Stimulated activated CD4-positive, alpha-beta T cell treated with anti-CD3 and anti-CD28 coated beads, Interleukin-1b, Interleukin-23, amount 100 ng/mL, for 48 hours (primary cell): ENCODE results near the gene ZRANB3.
"Not testable (repeated sequence)": the region's sequence is repeated elsewhere in the genome, so short reads cannot be mapped to it uniquely, and the experiment has no call there.

ENCODE experiments used
- DNase-seq: peaks from one replicate; pipeline ENCODE4 v3.0.0-alpha.2; 2020

Gene ZRANB3

DNA sequence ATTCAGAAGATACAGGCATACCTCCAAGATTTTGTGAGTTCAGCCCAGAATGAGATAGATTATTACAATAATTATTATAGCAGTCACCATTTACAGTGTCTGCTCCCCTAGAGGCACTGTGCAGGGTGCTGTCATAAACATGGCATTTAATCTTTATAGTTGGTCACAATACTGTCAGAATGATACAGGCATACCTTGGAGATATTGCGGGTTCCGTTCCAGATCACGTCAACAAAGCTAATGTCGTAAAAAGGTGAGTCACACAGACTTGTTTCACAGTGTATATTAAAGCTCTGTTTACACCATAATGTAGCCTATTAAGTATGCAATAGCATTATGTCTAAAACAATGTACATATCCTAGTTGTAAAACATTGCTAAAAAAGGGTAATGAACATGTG lies 45.6 kb downstream of the ZRANB3 start:
- no peak for DNase-seq

DNA sequence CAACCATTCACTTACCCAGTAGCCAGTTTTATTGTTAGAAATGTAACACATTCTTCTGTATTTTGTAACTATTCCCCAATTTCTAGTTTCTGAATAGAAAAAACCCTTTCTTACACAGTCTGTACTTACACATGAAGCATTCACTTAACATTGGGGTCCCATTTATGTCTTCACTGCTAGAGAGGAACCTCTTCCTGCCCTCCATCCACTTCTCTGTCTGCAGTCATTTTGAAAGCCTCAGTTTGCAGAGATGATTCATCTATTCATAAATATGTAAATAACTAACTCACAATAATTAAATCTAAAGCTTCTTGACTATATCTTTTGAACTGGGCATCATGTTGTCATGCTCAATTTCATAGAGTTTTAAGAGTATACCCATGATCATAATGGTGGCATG lies 55.9 kb downstream of the ZRANB3 start:
- no peak for DNase-seq

DNA sequence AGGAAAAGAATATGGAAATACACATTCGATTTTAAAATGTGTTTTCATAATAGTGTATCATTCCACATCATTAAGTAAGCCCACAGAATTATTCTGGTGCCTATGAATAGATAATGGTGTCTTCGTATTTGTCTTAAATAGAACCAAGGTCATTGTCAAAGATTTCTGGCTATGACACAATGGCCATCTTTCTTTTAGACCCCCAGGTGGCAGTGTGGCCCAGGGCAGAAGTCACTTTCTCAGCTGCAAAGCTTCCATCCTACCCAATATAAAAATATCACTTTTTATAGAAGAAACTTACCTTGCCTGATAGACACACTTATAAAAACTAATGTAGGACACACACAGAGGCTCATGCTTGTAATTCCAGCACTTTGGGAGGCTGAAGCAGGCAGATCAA lies 57.5 kb downstream of the ZRANB3 start:
- DNase-seq, result peak; percentile 4

DNA sequence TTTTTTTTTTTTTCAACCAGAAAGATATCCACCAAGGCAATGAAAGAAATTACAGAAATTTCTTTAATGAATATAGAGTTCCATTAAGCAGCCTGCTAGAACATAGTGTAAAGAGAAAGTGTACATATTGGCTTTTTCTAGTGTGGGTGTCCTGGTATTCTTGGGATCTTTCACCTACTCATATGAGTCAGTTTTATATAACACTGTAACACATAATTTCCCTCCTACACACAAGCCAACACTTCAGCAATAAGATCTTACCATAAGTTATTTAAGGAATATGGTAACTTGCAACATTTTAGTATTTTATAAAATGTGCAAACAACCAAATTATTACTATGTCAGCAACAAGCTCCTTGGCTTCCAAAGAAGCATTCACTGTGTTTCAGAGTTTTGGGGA lies 59.9 kb downstream of the ZRANB3 start:
- no peak for DNase-seq

DNA sequence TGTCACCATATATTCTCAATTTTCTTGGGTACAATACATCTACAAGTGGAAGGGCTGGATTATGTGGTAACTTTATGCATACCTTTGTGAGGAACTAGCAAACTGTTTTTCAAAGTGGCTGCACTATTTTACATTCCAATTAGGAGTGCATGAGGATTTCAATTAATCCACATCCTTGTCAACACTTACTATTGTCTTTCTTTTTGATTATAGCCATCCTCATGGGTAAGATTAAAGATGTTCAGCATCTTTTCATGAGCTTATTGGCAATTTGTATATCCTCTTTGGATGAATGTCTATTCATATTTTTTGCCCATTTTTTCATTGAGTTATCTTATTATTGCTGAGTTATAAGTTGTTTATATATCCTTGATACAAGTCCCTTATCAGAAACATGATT lies 73.7 kb downstream of the ZRANB3 start:
- no peak for DNase-seq

DNA sequence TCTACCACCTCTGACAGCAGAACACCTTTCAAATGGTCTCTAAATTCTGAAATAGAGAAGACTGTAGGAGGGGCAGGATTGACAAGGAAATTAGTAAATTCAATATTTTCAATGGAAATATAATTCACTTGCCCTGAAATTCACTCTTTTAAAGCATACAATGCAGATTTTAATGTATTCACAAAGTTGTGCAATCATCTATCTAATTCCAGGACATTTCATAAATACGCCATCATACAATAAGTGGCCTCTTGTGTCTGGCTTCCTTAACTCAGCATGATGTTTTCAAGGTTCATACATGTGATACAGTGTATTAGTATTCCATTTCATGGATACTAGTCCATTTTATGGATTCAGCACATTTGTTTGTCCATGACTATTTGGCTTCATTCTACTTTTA lies 74.2 kb downstream of the ZRANB3 start:
- no peak for DNase-seq

DNA sequence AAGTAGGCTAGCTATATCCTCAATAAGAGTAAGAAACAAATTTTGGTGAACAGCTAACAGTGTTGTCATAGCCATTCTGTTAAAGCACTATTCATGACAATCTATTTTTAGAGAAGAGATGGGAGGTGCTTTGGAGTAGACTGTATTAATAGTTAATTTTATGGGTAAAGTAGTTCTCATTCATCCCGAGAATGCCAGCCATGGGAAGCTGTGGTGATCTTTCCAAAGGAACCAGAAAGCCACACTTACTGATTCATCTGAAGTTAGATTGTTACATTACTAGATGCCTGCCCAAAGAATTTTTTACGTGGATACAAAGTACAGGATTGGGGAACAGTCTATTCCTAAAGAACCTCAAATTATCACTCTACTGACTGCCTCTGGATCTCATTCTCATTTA lies 74.6 kb downstream of the ZRANB3 start:
- DNase-seq, result no peak

DNA sequence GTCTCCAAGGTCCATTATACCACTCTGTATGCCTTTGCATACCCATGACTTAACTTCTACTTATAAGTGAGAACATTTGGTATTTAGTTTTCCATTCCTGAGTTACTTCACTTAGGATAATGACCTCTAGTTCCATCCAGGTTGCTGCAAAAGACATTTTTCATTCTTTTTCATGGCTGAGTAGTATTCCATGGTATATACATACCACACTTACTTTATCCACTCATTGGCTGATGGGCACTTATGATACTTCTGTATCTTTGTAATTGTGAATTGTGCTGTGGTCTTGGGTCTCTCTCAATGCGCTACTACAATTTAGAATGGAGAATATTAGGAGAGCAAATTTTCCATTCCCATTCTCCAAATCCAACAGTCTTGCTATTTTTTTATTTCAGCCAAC lies 76.4 kb downstream of the ZRANB3 start:
- DNase-seq, result no peak

DNA sequence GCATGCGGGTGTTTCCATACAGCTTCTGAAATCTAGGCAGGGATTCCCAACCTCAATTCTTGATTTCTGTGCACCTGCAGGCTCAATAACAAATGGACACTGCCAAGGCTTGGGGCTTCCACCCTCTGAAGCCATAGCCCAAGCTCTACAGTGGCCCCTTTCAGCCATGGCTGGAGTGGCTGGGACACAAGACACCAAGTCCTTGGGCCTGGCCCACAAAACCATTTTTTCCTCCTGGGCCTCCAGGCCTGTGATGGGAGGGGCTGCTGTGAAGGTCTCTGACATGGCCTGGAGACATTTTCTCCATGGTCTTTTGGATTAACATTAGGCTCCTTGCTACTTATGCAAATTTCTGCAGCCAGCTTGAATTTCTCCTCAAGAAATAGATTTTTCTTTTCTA lies 78.0 kb downstream of the ZRANB3 start:
- DNase-seq, result not testable (repeated sequence)

DNA sequence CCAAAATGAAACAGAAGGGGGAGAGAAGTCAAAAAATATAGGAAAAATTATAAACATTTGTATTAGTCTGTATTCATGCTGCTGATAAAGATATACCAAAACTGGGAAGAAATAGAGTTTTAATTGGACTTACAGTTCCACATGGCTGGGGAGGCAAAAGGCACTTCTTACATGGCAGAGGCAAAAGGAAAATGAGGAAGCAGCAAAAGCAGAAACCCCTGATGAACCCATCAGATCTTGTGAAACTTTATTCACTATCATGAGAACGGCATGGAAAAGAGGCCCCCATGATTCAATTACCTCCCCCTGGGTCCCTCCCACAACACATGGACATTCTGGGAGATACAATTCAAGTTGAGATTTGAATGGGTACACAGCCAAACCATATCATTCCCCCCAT lies 79.1 kb downstream of the ZRANB3 start:
- DNase-seq, result no peak

DNA sequence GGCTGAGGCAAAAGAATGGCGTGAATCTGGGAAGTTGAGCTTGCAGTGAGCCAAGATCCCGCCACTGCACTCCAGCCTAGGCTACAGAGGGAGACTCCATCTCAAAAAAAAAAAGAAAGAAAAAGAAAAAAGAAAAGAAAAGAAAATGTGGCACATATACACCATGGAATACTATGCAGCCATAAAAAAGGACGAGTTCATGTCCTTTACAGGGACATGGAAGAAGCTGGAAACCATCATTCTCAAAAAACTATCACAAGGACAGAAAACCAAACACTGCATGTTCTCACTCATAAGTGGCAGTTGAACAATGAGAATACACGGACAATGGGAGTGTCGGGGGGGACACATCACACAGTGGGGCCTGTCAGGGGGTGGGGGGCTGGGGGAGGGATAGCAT lies 88.0 kb downstream of the ZRANB3 start:
- not testable (repeated sequence) for DNase-seq

DNA sequence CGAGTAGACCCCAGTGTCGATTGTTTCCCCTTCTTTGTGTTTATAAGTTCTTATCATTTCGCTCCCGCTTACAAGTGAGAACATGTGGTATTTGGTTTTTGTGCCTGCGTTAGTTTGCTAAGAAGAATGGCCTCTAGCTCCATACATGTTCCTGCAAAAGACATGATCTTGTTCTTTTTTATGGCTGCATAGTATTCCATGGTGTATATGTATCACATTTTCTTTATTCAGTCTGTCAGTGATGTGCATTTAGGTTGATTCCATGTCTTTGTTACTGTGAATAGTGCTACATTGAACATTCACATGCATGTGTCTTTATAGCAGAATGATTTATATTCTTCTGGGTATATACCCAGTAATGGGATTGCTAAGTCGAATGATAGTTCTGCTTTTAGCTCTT lies 95.9 kb downstream of the ZRANB3 start:
- not testable (repeated sequence) for DNase-seq

DNA sequence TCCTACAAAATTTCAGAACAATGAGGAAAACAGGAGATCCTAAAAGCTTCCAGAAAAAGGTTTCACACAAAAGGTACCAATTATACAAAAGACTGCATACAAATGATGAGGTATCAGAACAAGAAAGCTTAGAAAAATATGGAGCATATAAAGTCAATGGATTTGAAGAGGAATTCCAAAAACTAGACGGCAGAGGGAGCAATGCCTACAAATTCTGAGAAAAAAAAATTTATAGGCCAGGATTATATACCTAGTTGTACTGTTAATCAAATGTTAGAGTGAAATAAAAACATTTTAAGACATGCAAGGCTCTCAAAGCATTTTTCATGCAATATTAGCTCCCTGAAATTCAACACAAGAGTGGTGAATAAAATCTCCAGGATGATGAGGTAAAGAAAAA lies 106.2 kb downstream of the ZRANB3 start:
- DNase-seq, result no peak

DNA sequence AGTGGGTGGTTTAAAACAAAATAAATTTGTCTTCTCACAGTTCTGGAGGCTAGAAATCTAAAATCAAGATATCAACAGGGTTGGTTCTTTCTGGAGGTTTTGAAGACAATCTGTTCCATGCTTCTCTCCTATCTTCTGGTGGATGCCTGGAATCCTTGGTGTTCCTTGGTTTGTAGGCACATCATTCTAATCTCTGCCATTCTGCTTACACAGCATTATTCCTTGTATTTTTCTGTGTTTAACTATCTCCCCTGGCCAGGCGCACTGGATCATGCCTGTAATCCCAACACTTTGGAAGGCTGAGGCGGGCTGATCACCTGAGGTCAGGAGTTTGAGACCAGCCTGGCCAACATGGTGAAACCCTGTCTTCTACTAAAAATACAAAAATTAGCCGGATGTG lies 108.1 kb downstream of the ZRANB3 start:
- DNase-seq, result no peak

DNA sequence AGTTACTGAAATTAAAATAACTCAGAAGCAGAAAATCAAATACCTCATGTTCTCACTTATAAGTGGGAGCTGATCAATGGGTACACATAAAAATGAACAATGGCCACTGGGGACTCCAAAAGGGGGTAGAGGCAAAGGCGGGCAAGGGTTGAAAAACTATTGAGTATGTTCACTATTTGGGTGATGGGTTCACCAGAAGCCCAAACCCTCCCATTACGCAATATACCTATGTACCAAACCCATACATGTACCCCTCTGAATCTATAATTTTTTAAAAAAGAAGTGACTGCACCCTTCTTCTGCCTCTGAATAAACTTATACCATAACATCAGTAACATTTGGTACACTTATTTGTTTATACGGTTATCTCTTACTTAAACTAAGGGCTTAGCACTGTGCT lies 119.4 kb downstream of the ZRANB3 start:
- DNase-seq, result no peak

DNA sequence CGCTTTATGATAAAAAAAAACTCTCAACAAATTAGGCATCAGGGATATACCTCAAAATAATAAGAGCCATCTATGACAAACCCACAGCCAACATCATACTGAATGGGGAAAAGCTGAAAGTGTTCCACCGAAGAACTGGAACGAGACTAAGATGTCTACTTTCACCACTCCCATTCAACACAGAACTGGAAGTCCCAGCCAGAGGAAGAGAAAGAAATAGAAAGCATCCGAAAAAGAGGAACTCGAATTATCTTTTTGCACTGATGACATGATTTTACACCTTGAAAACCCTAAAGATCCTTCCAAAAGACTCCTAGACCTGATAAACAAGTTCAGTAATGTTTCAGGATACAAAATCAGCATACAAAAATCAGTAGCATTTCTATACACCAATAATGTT lies 121.6 kb downstream of the ZRANB3 start:
- DNase-seq, result no peak

DNA sequence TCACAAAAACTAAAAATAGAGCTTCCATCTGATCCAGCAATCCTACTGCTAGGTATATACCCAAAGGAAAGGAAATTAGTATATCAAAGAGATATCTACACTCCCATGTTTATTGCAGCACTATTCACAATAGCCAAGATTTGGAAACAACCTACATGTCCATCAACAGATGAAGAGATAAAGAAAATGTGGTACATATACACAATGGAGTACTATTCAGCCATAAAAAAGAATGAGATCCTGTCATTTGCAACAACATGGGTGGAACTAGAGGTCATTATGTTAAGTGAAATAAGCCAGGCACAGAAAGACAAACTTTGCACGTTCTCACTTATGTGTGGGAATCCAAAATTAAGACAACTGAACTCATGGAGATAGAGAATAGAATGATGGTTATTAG lies 134.8 kb downstream of the ZRANB3 start:
- not testable (repeated sequence) for DNase-seq

DNA sequence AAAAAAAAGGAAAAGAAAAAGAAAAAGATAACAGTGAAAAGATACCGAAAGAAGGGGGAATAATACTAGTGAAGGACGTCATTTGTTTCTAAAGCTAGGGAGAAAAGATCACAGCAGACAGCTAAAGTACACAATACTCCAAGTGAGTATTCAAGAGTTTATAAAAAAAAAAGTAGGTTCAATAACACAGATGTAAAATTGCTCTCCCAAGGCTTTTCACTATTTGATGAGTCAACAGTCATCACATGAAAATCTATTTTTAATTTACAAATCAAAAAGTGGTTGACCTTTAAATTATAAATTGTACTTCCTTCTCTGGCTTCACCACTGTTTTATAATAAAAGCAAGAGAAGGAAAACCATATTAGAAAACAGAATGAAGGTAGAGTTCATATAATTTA lies 144.0 kb downstream of the ZRANB3 start:
- no peak for DNase-seq

DNA sequence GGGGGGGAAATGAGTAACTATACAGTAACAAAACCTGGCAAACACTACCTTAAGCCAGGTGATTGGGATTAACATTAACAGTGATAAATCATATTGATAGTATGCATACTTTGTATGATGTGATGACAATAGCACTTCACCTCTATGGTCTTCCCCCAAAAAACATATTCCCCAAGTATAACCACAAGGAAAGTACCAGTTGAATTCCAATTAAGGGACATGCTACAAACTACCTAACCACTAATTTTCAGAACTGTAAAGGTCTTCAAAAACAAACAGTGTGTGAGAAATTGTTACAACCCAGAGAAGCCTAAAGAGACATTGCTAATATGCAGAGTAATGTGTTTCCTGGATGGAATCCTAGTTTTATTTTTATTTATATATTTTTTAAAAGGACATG lies 152.4 kb downstream of the ZRANB3 start:
- no peak for DNase-seq

DNA sequence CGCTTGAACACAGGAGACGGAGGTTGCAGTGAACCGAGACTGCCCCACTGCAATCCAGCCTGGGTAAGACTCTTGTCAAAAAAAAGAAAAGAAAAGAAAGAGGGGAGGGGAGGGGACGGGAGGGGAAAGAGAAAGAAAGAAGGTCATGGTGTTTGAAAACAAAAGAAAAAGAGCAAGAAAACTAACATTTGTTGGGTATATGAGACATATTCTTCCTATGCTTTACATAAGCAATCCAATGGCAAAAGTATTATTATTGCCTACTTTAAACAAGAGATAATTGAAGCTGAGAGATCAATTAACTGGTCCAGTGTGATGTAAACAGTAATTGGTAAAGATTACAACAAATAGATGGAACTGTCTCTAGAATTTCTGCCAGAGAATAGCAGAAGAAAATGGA lies 157.3 kb downstream of the ZRANB3 start:
- no peak for DNase-seq

DNA sequence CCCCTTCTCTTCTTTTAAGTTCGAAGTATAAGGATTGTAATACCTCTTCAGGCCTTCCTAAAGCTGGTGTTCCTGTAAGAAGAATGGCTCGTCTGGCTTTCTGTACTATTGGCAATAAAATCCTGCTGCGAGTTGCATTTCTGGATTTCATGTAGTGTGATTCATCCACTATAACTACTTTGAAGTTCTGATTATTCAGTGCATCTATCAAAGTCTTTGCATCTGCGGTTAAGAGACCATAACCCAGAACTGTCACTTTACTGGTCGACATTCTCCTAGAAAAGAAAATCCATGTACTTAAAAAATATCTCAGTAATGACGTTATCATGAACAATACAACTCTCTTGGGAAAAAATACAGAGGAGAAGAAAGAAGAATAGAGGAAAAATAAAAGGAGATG lies 181.1 kb downstream of the ZRANB3 start:
- DNase-seq, result no peak

DNA sequence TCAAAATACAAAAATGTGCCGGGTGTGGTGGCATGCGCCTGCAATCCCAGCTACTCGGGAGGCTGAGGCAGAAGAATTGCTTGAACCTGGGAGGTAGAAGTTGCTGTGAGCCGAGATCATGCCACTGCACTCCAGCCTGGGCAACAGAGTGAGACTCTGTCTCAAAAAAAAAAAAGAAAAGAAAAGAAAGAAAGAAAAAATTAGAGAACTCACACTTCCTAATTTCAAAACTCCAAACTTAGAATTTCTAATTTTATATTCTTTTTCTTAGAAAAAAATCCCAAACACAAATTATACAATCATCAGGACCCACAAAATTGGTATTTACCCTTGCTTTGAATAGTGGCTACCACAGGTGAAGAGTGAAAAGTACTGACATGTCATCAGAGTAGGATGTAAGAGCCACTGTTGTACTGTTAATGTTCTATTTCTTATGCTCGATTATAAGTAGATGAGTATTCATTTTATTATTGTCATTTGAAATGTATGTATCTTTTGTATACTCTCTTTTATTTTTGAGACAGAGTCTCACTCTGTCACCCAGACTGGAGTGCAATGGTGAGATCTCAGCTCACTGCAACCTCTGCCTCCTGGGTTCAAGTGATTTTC lies 182.8 kb downstream of the ZRANB3 start:
- not testable (repeated sequence) for DNase-seq

DNA sequence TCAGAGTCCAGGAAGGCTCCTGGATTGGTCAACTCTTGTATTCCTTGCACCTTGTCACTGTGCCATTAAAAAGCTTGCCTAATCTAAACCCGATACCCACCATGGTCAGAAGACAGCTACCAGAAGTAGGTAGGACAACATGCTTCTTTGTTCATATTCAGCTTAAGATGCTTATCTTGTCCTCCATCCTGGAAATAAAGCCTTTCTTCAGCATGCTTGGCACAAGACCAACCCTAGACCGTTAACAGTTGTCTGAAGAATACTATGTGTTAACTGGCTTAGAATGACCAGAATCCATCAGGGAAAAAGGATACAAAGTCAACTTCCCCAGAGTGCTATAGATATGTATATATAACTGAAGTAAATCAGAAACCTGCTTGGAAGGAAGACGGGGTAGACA lies 193.9 kb downstream of the ZRANB3 start:
- DNase-seq, result no peak

DNA sequence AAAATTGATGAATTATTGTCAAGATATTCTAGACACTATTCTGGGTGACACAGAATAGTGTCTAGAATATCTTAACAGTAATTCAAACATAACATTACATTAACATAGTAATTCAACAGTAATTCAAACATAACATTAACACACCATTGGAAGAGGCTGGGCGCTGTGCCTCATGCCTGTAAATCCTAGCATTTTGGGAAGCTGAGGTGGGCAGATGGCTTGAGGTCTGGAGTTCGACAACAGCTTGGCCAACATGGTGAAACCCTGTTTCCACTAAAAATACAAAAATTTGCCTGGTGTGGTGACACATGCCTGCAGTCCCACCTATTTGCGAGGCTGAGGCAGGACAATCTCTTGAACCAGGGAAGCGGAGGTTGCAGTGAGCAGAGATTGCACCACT lies 195.8 kb downstream of the ZRANB3 start:
- DNase-seq, result no peak

DNA sequence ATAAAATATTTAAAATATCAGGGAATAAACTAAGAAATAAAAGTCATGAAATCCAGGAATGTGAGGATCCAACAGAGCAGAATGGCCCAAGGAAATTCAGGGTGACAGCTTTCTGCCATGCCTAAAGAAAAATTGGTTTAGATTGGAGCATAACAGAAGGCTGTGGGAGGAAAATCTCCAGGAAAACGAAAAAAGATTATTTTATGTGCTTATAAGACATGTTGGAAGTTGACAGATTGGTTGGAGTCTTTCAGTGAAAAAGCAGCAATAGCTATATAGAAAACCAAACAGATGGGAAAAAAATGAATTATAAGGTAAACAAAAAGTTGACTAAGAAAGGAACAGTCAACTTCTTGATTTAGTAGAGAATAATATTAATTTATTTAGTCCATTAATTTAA lies 203.9 kb downstream of the ZRANB3 start:
- no peak for DNase-seq
